Measurements from ENCODE around the gene EIPR1.

The EIPR1 gene

GRCh38 chr2:3314626-3315025 is 63.0 kb downstream of the EIPR1 start:
- no peak for TF ChIP-seq CTCF (conservative IDR thresholded peaks at IDR 0.05; ENCODE audit: low read depth, low read length)
- no peak overlapping the region for H3K4me3 ChIP-seq (ENCODE audit: low read length)

GRCh38 chr2:3313781-3314375 is 63.7 kb downstream of the EIPR1 start:
- no peak overlapping the region for H3K4me3 ChIP-seq (ENCODE audit: low read length)
- TF ChIP-seq CTCF (conservative IDR thresholded peaks at IDR 0.05; ENCODE audit: low read depth, low read length), result no peak
- DNase-seq (ENCODE audit: low read depth), result no peak

More at GRCh38 chr2:3314626-3315025, 63.0 kb downstream of the EIPR1 start:
- no peak for DNase-seq (ENCODE audit: low read depth)

- TF ChIP-seq CTCF (conservative IDR thresholded peaks at IDR 0.05; ENCODE audit: low read depth, low read length), result no peak
- DNase-seq (ENCODE audit: low read depth), result no peak
Observed at GRCh38 chr2:3312576-3313345, 64.9 kb downstream of the EIPR1 start.

GRCh38 chr2:3311601-3312000 is 66.0 kb downstream of the EIPR1 start:
- H3K4me3 ChIP-seq (ENCODE audit: low read length), result no peak overlapping the region
- TF ChIP-seq CTCF (conservative IDR thresholded peaks at IDR 0.05; ENCODE audit: low read depth, low read length), result no peak
- no peak for DNase-seq (ENCODE audit: low read depth)

More at GRCh38 chr2:3312576-3313345, 64.9 kb downstream of the EIPR1 start:
- no peak overlapping the region for H3K4me3 ChIP-seq (ENCODE audit: low read length)

GRCh38 chr2:3309496-3310355 is 67.9 kb downstream of the EIPR1 start:
- TF ChIP-seq CTCF (conservative IDR thresholded peaks at IDR 0.05; ENCODE audit: low read depth, low read length), result no peak
- no peak for DNase-seq (ENCODE audit: low read depth)
- H3K4me3 ChIP-seq (ENCODE audit: low read length), result no peak overlapping the region

- TF ChIP-seq CTCF (conservative IDR thresholded peaks at IDR 0.05; ENCODE audit: low read depth, low read length), result no peak
- no peak overlapping the region for H3K4me3 ChIP-seq (ENCODE audit: low read length)
- DNase-seq (ENCODE audit: low read depth), result no peak
Observed at GRCh38 chr2:3307901-3308300, 69.7 kb downstream of the EIPR1 start.

Measured in retinal pigment epithelial cell (primary cell).